GM19239 (cell line): Measurements from ENCODE around the gene LRRC8A.
A peak's percentile ranks its signal among the peaks of the same experiment; 100 is the strongest.
"Not testable (repeated sequence)": the region's sequence is repeated elsewhere in the genome, so short reads cannot be mapped to it uniquely, and the experiment has no call there.

Source experiments
- DNase-seq: peaks from one replicate; pipeline ENCODE4 v3.0.0; 2011; ENCODE audit warnings: low spot score; ENCODE audit not compliant: insufficient read length
- FAIRE-seq: peaks from 2 replicates; lab custom pipeline; 2011; peaks lifted over from hg19 to GRCh38; lab: Jason Lieb, UNC

LRRC8A gene

GRCh38 chr9:128917151-128917849, 35.4 kb downstream of the LRRC8A start:
- DNase-seq (no peak), FAIRE-seq (no peak)

GRCh38 chr9:128918921-128919320, 37.0 kb downstream of the LRRC8A start:
- FAIRE-seq (no peak), DNase-seq (no peak)

GRCh38 chr9:128919402-128920089, 37.6 kb downstream of the LRRC8A start:
- no peak for DNase-seq
- no peak for FAIRE-seq

- FAIRE-seq (no peak), DNase-seq (no peak)
Measured at GRCh38 chr9:128920381-128921058, 38.6 kb downstream of the LRRC8A start, which contains the start of gene PHYHD1. PHYHD1 (plus strand) TSS chr9:128920982; CDS start chr9:128922324, 1,342 bp downstream.

GRCh38 chr9:128921881-128922763, 40.2 kb downstream of the LRRC8A start:
- DNase-seq: no peak
- no peak for FAIRE-seq

GRCh38 chr9:128923493-128923883, 41.6 kb downstream of the LRRC8A start:
- DNase-seq (no peak), FAIRE-seq (no peak)

GRCh38 chr9:128927731-128928411, 45.9 kb downstream of the LRRC8A start:
- FAIRE-seq (no peak), DNase-seq (peak; percentile 69)

GRCh38 chr9:128928624-128929023, 46.7 kb downstream of the LRRC8A start:
- DNase-seq (no peak), FAIRE-seq (no peak)

- DNase-seq (no peak), FAIRE-seq (no peak)
Measured at GRCh38 chr9:128929560-128929959, 47.6 kb downstream of the LRRC8A start.

- no peak for DNase-seq
Measured at GRCh38 chr9:128933731-128934130, 51.8 kb downstream of the LRRC8A start.

GRCh38 chr9:128936171-128936865, 54.4 kb downstream of the LRRC8A start:
- DNase-seq (no peak), FAIRE-seq (no peak)

More at GRCh38 chr9:128933731-128934130, 51.8 kb downstream of the LRRC8A start:
- FAIRE-seq: no peak

- DNase-seq: no peak
- no peak for FAIRE-seq
Measured at GRCh38 chr9:128937310-128938165, 55.6 kb downstream of the LRRC8A start.

- no peak for FAIRE-seq
- DNase-seq: no peak
Measured at GRCh38 chr9:128940271-128940921, 58.5 kb downstream of the LRRC8A start.

- FAIRE-seq (no peak), DNase-seq (no peak)
Measured at GRCh38 chr9:128940946-128941755, 59.2 kb downstream of the LRRC8A start.

- FAIRE-seq: no peak
Measured at GRCh38 chr9:128943832-128944620, 62.1 kb downstream of the LRRC8A start.

GRCh38 chr9:128944966-128945365, 63.0 kb downstream of the LRRC8A start:
- DNase-seq, FAIRE-seq: not testable (repeated sequence)

More at GRCh38 chr9:128943832-128944620, 62.1 kb downstream of the LRRC8A start:
- DNase-seq: no peak
